Measurements from ENCODE around the gene CEACAM19. TPM values are rescaled to one million over a fixed set of nuclear protein-coding genes. Genes with fewer than 3 reads are reported as not detected.
"Not testable (repeated sequence)": the region's sequence is repeated elsewhere in the genome, so short reads cannot be mapped to it uniquely, and the experiment has no call there.

Gene CEACAM19
- total and polyA plus RNA-seq, 10 of the 15 experiments (the other 5 are each of a cell fraction or from before 2014, with no cell fraction given), result 0.13 to 0.31 (median 0.17) TPM; not detected in 4

DNA sequence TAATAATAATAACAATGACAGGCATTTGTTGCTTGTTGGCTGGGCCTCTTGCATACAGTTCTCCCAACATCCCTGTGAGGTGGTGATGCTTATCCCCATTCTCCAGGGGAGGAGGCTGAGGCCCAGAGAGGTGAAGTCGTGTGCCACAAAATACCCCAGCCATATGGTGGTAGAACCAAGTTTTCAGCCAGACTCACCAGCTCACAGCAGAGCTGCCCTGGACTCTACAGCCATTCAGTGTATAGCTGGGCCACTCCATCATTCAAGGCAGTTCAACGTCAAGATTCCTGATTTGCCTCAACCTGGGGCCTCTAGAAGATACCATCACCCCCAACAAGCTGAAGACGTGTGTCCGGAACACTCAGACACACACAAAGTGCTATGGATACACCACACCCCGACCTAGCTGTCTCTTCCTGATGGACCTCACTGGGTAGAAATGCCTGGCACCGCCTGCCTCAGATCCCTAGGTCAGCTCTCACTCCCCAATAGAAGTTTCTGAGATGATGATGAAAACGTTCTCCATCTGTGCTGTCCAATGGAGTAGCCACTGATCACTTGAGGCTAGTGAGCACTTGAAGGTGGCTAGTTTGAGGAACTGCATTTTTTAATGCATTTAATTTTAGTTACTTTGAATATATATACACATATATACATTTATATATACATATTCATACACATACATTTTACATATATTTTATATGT is 4.3 kb upstream of the CEACAM19 start:
- no peaks in the 10 kb centered on the region for H3K79me2 ChIP-seq (ENCODE audit: control insufficient read depth, insufficient read depth, low read length)
- H3K4me2 ChIP-seq (ENCODE audit: control insufficient read depth, insufficient read depth), result no peak overlapping the region
- in situ Hi-C loops (cut with MboI), result no loop called here
- no peak for ATAC-seq
- no peaks in the 10 kb centered on the region for H3K36me3 ChIP-seq (ENCODE audit: control insufficient read depth in 2 of 2, insufficient read depth in 2 of 2, low read length in 1 of 2)
- DNase-seq (ENCODE audit: low read depth, low spot score), result no peak
- H3K9ac ChIP-seq (ENCODE audit: control insufficient read depth, insufficient read depth, low read length), result no peak overlapping the region
- H3K27ac ChIP-seq (ENCODE audit: control insufficient read depth, insufficient read depth), result no peak overlapping the region
- no peak for FAIRE-seq
- SMC1A ChIA-PET (ENCODE audit: uncharacterized antibody, unreplicated experiment), result no interaction called here
- WGBS (ENCODE audit: insufficient coverage, insufficient replicate concordance, low lambda C conversion rate, missing lambda C conversion rate), result 31% methylated on average over 7 of the region's 7 CpGs
- POLR2A ChIA-PET, result no interaction called here
- no peaks in the 10 kb centered on the region; the same call in 2 of the 3 replicates for H3K9me3 ChIP-seq (replicated peaks; ENCODE audit: control insufficient read depth, insufficient read depth, low read length)
- TF ChIP-seq MXI1 (IDR thresholded peaks at IDR 0.05; ENCODE audit: low read depth, low read length), result no peak
- TF ChIP-seq JUND (IDR thresholded peaks at IDR 0.05; ENCODE audit: low read depth, low read length), result no peak
- H4K20me1 ChIP-seq (ENCODE audit: control insufficient read depth, insufficient read depth), result no peaks in the 10 kb centered on the region
- intact Hi-C loops (cut with micrococcal nuclease; ENCODE audit: unreplicated experiment), result no loop called here
- CTCF ChIA-PET, result interaction anchor here (0.9 to 1.4 kb wide), 2 partner anchors 10 to 22 kb away, joined by 3 to 9 read pairs; no protein-coding TSS in a partner anchor
- RAD21 ChIA-PET (ENCODE audit: unreplicated experiment), result no interaction called here
- H3K4me1 ChIP-seq (ENCODE audit: control insufficient read depth, insufficient read depth, low read length), result no peaks in the 10 kb centered on the region
- H3K27me3 ChIP-seq (replicated peaks in 1 of 2; ENCODE audit: control insufficient read depth in 2 of 2, insufficient read depth in 2 of 2, low read length in 1 of 2), result no peaks in the 10 kb centered on the region
- no peak overlapping the region for H2AFZ ChIP-seq (ENCODE audit: control insufficient read depth, low read depth, low read length)
- H3K4me3 ChIP-seq, result no peak overlapping the region
- no TSS peak for BruUV-seq (replicated peaks)

DNA sequence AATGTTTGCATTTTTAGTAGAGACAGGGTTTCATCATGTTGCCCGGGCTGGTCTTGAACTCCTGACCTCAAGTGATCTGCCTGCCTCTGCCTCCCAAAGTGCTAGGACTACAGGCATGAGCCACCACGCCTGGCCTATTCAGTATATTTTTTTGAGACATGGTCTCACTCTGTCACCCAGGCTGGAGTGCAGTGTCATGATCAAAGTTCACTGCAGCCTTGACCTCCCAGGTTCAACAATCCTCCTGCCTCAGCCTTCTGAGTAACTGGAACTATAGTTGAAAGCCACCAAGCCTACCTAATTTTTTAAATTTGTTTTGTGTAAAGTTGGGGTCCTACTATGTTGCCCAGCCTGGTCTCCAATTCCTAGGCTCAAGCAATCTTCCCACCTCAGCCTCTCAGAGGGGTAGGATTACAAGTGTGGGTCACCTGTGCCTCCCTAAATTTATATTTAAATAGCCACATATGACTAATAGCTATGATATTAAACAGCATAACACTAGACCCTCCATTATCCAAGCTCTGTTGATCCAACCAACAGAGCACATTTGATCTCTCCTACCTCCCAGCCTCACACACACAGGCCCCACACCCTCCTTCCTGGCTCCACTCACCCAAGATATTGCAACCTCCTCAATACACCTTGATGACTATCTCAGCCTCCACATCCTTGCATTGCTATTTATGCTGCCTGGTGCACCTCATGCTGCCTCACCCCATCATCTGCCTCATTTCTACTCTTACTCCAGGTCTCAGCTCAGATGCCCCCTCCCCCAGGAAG is 2.1 kb upstream of the CEACAM19 start:
- no peak for TF ChIP-seq RUNX3 (IDR thresholded peaks at IDR 0.05; ENCODE audit: low read length)
- no peak for TF ChIP-seq TCF3 (IDR thresholded peaks at IDR 0.05; ENCODE audit: borderline replicate concordance, insufficient read depth, low read depth, low read length)
- TF ChIP-seq KLF5 (IDR thresholded peaks at IDR 0.05; ENCODE audit: partially characterized antibody), result no peak
- intact Hi-C loops (cut with micrococcal nuclease; ENCODE audit: unreplicated experiment) (no loop called here), in situ Hi-C loops (cut with MboI) (no loop called here)
- Histone ChIP-seq H3K9ac (ENCODE audit: control insufficient read depth, insufficient read depth, low read length) (no peak overlapping the region), H3K4me3 (no peak overlapping the region), H3K4me1 (ENCODE audit: control insufficient read depth, insufficient read depth, low read length) (no peaks in the 10 kb centered on the region), H3K79me2 (ENCODE audit: control insufficient read depth, insufficient read depth, low read length) (no peaks in the 10 kb centered on the region), H2AFZ (ENCODE audit: control insufficient read depth, low read depth, low read length) (no peak overlapping the region), H3K9me3 (replicated peaks; ENCODE audit: control insufficient read depth, insufficient read depth, low read length) (peaks cover 2% of the 10 kb centered on the region; the same call in 2 of the 3 replicates), H3K27ac (ENCODE audit: control insufficient read depth, insufficient read depth) (no peak overlapping the region), H3K27me3 (replicated peaks in 1 of 2; ENCODE audit: control insufficient read depth in 2 of 2, insufficient read depth in 2 of 2, low read length in 1 of 2) (no peaks in the 10 kb centered on the region), H3K36me3 (ENCODE audit: control insufficient read depth in 2 of 2, insufficient read depth in 2 of 2, low read length in 1 of 2) (no peaks in the 10 kb centered on the region), H4K20me1 (ENCODE audit: control insufficient read depth, insufficient read depth) (no peaks in the 10 kb centered on the region), H3K4me2 (ENCODE audit: control insufficient read depth, insufficient read depth) (no peak overlapping the region)
- ChIA-PET SMC1A (ENCODE audit: uncharacterized antibody, unreplicated experiment) (no interaction called here), RAD21 (ENCODE audit: unreplicated experiment) (no interaction called here), POLR2A (no interaction called here), CTCF (interaction anchor here (0.9 kb wide), 1 partner anchor 55 kb away, joined by 3 read pairs; no protein-coding TSS in a partner anchor)
- no TSS peak for BruUV-seq (replicated peaks)
- WGBS (ENCODE audit: insufficient coverage, insufficient replicate concordance, low lambda C conversion rate, missing lambda C conversion rate), result 50% methylated on average over 2 of the region's 2 CpGs
- ATAC-seq (no peak), DNase-seq (ENCODE audit: low read depth, low spot score) (no peak), FAIRE-seq (no peak)

DNA sequence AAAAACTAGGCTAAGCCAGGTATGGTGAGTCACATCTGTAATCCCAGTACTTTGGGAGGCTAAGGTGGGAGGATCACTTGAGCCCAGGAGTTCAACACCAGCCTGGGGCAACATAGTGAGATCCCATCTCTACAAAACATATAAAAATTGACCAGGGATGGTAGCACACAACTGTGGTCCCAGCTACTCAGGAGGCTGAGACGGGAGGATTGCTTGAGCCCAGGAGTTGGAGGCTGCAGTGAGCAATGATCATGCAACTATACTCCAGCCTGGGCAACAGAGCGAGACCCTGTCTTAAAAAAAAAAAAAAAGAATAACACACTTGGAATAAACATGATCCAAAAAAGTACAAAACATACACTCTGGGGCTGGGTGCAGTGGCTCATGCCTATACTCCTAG is 1.3 kb upstream of the CEACAM19 start:
- BruUV-seq (replicated peaks); in situ Hi-C loops (cut with MboI): not testable (repeated sequence)
- 0% methylated on average over 1 of the region's 2 CpGs for WGBS (ENCODE audit: insufficient coverage, insufficient replicate concordance, low lambda C conversion rate, missing lambda C conversion rate)

More for the DNA sequence above, 1.3 kb upstream of the CEACAM19 start:
- RAD21 ChIA-PET (ENCODE audit: unreplicated experiment); CTCF ChIA-PET; H3K9ac ChIP-seq (ENCODE audit: control insufficient read depth, insufficient read depth, low read length); H3K27ac ChIP-seq (ENCODE audit: control insufficient read depth, insufficient read depth); H3K4me1 ChIP-seq (ENCODE audit: control insufficient read depth, insufficient read depth, low read length); H3K79me2 ChIP-seq (ENCODE audit: control insufficient read depth, insufficient read depth, low read length); intact Hi-C loops (cut with micrococcal nuclease; ENCODE audit: unreplicated experiment); FAIRE-seq; ATAC-seq; H3K9me3 ChIP-seq (replicated peaks; ENCODE audit: control insufficient read depth, insufficient read depth, low read length); POLR2A ChIA-PET; SMC1A ChIA-PET (ENCODE audit: uncharacterized antibody, unreplicated experiment); H3K4me3 ChIP-seq; H2AFZ ChIP-seq (ENCODE audit: control insufficient read depth, low read depth, low read length); H4K20me1 ChIP-seq (ENCODE audit: control insufficient read depth, insufficient read depth); H3K27me3 ChIP-seq (replicated peaks in 1 of 2; ENCODE audit: control insufficient read depth in 2 of 2, insufficient read depth in 2 of 2, low read length in 1 of 2); H3K36me3 ChIP-seq (ENCODE audit: control insufficient read depth in 2 of 2, insufficient read depth in 2 of 2, low read length in 1 of 2); H3K4me2 ChIP-seq (ENCODE audit: control insufficient read depth, insufficient read depth); DNase-seq (ENCODE audit: low read depth, low spot score): not testable (repeated sequence)
